Hematopoietic multipotent progenitor cell treated with erythropoietin and hydrocortisone succinate and interleukin-3 and kit ligand, for 17 days (in vitro differentiated cells): ENCODE results near the gene RTP1.

ENCODE experiments used
- DNase-seq: peaks from one replicate; pipeline ENCODE4 v3.0.0-alpha.2; 2015; ENCODE audit warnings: low spot score

Gene RTP1

GRCh38 chr3:187242435-187242834 lies 45.1 kb downstream of the RTP1 start:
- DNase-seq, result no peak

GRCh38 chr3:187242900-187243299 lies 45.6 kb downstream of the RTP1 start:
- DNase-seq, result no peak

GRCh38 chr3:187243933-187244524 lies 46.7 kb downstream of the RTP1 start:
- DNase-seq, result no peak

- DNase-seq, result no peak
Observed at GRCh38 chr3:187247398-187247797, 50.1 kb downstream of the RTP1 start.
